ENCODE measurements around the gene SLC9A9.

The SLC9A9 gene

GRCh38 chr3:143763564-143764162 is 84.6 kb downstream of the SLC9A9 start:
- no peak for DNase-seq (ENCODE audit: low read depth in 2 of 2, low spot score in 1 of 2)

DNA sequence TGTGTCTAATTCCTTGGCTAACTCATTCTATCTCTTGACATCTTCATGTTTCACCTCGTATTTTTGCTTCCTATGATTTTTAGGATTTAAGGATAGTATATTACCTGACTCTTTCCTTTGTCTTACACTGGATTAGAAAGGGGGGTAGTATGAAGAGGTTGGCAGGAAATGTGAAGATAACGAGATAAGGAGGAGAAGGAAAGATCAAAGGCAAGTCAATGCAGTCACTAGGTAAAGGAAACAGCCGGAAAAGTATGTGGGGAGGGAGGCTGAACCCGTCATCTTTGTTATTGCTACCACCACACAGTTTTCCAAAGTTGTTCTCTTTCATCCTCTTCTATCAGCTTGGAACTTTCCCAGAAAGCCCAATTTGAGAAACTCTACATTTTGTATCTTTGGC is 90.6 kb downstream of the SLC9A9 start:
- no peak for DNase-seq (ENCODE audit: low read depth in 2 of 2, low spot score in 1 of 2)

DNA sequence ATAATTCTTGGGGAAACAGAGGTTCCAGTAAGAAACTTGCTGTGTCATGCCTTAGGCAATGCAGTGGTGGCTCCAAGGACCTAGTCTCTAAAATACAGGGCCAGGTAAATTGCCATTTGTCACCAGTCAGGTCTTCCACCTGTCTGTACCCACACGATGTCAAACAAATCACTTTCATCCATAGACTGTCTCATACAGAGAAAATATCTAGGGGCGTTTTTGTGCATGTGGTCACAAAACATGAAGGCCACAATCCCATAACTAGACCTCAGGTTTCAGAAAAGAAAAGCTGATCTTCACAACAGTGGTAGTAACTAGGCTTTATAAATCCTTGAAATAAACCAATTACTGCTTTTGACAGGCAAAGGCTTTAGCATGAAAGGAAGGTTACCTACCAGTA is 92.3 kb downstream of the SLC9A9 start:
- no peak for DNase-seq (ENCODE audit: low read depth in 2 of 2, low spot score in 1 of 2)

- no peak for DNase-seq (ENCODE audit: low read depth in 2 of 2, low spot score in 1 of 2)
Observed at GRCh38 chr3:143754090-143754489, 94.2 kb downstream of the SLC9A9 start.

- no peak for DNase-seq (ENCODE audit: low read depth in 2 of 2, low spot score in 1 of 2)
Observed at GRCh38 chr3:143753456-143753855, 94.8 kb downstream of the SLC9A9 start.

GRCh38 chr3:143753006-143753405 is 95.3 kb downstream of the SLC9A9 start:
- DNase-seq (ENCODE audit: low read depth in 2 of 2, low spot score in 1 of 2), result no peak

- DNase-seq (ENCODE audit: low read depth in 2 of 2, low spot score in 1 of 2), result no peak
Observed at GRCh38 chr3:143751643-143752178, 96.6 kb downstream of the SLC9A9 start.

DNA sequence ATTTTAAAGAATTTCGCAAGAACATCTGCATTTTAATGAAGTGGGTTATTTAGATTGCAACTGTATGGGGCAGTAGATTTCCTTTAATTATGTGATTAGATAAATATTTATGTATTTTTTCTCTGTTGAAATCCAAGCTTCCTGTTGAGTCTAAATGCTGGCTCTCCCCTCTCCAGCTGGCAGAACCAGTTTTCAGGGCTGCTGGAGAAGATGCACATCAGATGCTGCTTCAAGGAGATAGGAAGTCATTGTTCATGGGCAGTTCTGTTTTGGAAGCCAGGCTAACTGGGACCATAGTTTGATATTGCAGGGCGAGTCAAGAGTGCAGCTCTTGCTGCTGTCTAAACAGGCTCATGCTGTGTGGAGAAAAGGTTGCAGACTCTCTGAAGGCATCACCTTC is 97.4 kb downstream of the SLC9A9 start:
- DNase-seq (ENCODE audit: low read depth in 2 of 2, low spot score in 1 of 2), result no peak

DNA sequence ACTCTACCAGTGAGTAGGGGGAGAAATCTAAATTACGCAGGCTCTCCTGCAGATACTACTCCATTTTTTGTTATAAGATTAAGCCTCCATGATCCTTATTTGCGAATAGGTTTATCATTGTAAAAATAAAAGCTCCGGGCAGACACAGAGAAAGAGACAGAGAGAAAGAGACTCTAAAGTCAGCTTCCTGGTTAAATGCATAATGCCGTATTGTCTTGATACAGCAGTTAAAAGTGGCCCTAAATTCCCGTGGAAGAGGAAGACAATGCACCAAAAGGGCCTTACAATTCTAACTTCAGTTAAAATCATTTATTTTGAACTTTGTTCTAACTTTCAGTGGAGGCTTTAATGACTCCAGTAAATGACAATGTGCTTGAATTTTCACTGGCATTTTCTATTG is 98.3 kb downstream of the SLC9A9 start:
- no peak for DNase-seq (ENCODE audit: low read depth in 2 of 2, low spot score in 1 of 2)

- no peak for DNase-seq (ENCODE audit: low read depth in 2 of 2, low spot score in 1 of 2)
Observed at GRCh38 chr3:143737065-143737464, 111.2 kb downstream of the SLC9A9 start.

- no peak for DNase-seq (ENCODE audit: low read depth in 2 of 2, low spot score in 1 of 2)
Observed at GRCh38 chr3:143736205-143736997, 111.9 kb downstream of the SLC9A9 start.

DNA sequence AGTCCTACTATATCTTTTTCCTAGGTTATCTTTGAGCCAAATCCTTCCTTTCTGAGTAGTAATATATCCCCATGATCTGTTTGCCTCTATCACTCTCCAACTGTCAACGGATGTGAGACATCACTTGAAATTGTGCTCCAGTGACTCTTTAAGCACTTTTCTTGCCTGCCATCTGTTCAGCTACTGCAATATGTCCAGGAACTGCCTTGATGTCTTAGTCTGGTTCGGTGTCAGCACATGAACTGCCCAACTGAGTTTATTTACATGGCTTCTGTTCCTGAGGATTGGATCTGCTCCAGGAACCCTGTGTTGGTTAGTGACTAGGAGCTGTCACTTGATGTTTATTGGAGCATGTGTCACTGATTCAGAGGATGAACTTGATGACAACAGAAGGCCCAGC is 116.5 kb downstream of the SLC9A9 start:
- DNase-seq (ENCODE audit: low read depth in 2 of 2, low spot score in 1 of 2), result no peak

DNA sequence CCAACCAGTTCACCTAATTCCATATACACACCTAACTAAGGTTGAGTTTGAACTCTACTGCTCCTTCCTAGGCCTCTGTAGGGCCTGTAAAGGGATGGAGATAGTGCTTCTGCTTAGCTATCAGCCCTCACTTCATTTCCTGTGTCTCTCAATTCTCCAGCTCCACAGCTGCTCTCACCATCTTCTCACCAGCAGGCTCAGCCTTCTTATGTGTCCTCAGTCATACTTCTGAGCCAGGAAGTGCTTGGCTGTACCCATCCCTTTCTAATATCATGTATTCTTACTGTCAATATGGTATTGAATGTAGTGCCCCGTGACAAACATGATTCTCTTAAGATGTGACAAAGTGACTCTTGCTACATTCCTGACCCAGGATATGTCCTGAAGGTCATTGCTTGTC is 116.9 kb downstream of the SLC9A9 start:
- no peak for DNase-seq (ENCODE audit: low read depth in 2 of 2, low spot score in 1 of 2)

GRCh38 chr3:143727391-143727790 is 120.9 kb downstream of the SLC9A9 start:
- no peak for DNase-seq (ENCODE audit: low read depth in 2 of 2, low spot score in 1 of 2)

- no peak for DNase-seq (ENCODE audit: low read depth in 2 of 2, low spot score in 1 of 2)
Observed at GRCh38 chr3:143726727-143727126, 121.5 kb downstream of the SLC9A9 start.

GRCh38 chr3:143720381-143720780 is 127.9 kb downstream of the SLC9A9 start:
- no peak for DNase-seq (ENCODE audit: low read depth in 2 of 2, low spot score in 1 of 2)

GRCh38 chr3:143718463-143718862 is 129.8 kb downstream of the SLC9A9 start:
- DNase-seq (ENCODE audit: low read depth in 2 of 2, low spot score in 1 of 2), result no peak

DNA sequence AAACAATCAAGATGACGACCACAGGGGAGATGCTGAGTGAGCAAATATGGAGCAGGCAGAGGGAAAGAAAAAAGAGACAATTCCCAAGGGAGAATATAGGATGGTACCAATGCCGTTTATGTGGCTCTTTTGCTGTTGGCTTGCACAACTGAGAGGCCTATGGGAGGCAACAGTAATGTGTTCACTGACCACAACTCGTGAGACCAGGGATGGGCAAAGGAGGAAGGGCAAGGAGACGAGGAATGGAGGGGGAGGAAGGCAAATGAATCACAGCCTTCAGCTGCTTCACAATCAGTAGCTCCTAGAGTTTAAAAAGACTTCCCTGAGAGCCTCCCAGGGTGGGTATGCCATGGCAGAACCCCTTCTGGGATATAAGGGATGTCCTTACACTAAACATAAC is 131.5 kb downstream of the SLC9A9 start:
- DNase-seq (ENCODE audit: low read depth in 2 of 2, low spot score in 1 of 2), result no peak

DNA sequence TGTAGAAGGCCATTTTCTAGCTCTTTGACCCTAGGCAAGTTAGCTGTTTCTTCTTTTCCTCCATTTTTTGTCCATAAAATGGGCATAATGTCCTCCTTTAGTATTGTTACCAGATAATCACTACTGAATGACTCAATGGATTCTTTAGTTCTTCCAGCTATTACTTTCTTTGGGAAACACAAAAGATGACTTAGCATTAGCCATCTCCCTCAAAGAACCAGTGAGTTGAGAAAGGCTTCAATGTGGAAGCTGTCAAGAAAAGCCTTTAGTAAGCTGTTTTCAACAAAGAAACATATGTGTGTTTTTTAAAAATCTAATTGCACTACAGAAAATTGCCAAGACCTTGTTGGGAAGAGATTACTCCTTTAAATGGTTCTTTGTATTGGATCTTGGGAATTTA is 135.7 kb downstream of the SLC9A9 start:
- no peak for DNase-seq (ENCODE audit: low read depth in 2 of 2, low spot score in 1 of 2)

GRCh38 chr3:143707848-143708247 is 140.4 kb downstream of the SLC9A9 start:
- no peak for DNase-seq (ENCODE audit: low read depth in 2 of 2, low spot score in 1 of 2)

- DNase-seq (ENCODE audit: low read depth in 2 of 2, low spot score in 1 of 2), result no peak
Observed at GRCh38 chr3:143700431-143700975, 147.8 kb downstream of the SLC9A9 start.

- no peak for DNase-seq (ENCODE audit: low read depth in 2 of 2, low spot score in 1 of 2)
Observed at GRCh38 chr3:143699424-143699823, 148.8 kb downstream of the SLC9A9 start.

Data from stimulated activated CD8-positive, alpha-beta memory T cell treated with anti-CD3 and anti-CD28 coated beads, Interleukin-4, amount 100 ng/mL, for 1 hour (primary cell).